Measurements from ENCODE around the gene PSMA7. TPM values are rescaled to one million over a fixed set of nuclear protein-coding genes. Genes with fewer than 3 reads are reported as not detected.

The PSMA7 gene
- polyA plus RNA-seq, 1 donor (not counting 4 experiments of a cell fraction or from before 2014, with no cell fraction given), result 383 TPM

GRCh38 chr20:62181808-62182207 lies 38.6 kb upstream of the PSMA7 start:
- H3K79me2 ChIP-seq (ENCODE audit: control insufficient read depth, insufficient read depth, low read length), result peaks cover 31% of the 10 kb centered on the region
- H3K27me3 ChIP-seq (ENCODE audit: control insufficient read depth, extremely low read depth, insufficient read depth, low read length), result no peaks in the 10 kb centered on the region
- H3K36me3 ChIP-seq (ENCODE audit: control insufficient read depth in 2 of 2, extremely low read depth in 1 of 2, insufficient read depth in 2 of 2, low read length in 2 of 2), result peaks cover 5 to 7% of the 10 kb centered on the region in 2 experiments
- H3K9me1 ChIP-seq (ENCODE audit: control insufficient read depth, extremely low read depth, insufficient read depth, low read length), result no peaks in the 10 kb centered on the region
- H3K4me2 ChIP-seq (ENCODE audit: control insufficient read depth, extremely low read depth, insufficient read depth, low read depth, low read length), result peak overlapping the region; percentile 90
- peak overlapping the region in 2 of 3 experiments; percentile 88 to 89 for H3K4me3 ChIP-seq (ENCODE audit: control insufficient read depth in 2 of 3, extremely low read depth in 1 of 3, insufficient read depth in 2 of 3, low read depth in 1 of 3, low read length in 3 of 3)
- no peak for TF ChIP-seq EZH2 (IDR thresholded peaks at IDR 0.05; ENCODE audit: low read length)
- no peak for TF ChIP-seq CTCF (optimal IDR thresholded peaks at IDR 0.05 in 1 of 3, IDR thresholded peaks at IDR 0.05 in 1 of 3, conservative IDR thresholded peaks at IDR 0.05 in 1 of 3; ENCODE audit: extremely low read depth in 1 of 3, insufficient read depth in 2 of 3, low read length in 3 of 3)
- no peak for DNase-seq (ENCODE audit: low read depth, low spot score)
- no peaks in the 10 kb centered on the region for H3K9me3 ChIP-seq (ENCODE audit: control insufficient read depth, low read depth, low read length)
- H3K4me1 ChIP-seq (ENCODE audit: control insufficient read depth, extremely low read depth, insufficient read depth, low read length), result peaks cover 14% of the 10 kb centered on the region
- H2AFZ ChIP-seq (ENCODE audit: control insufficient read depth, low read length), result no peak overlapping the region
- dilution Hi-C loops (cut with MboI; ENCODE audit: extremely low pct_ligation_motif_present, low sequenced_read_pairs), result no loop called here
- H3K9ac ChIP-seq (ENCODE audit: control insufficient read depth, extremely low read depth, insufficient read depth, low read length), result peak overlapping the region; percentile 93
- H4K20me1 ChIP-seq (ENCODE audit: control insufficient read depth, extremely low read depth, insufficient read depth, low read length), result no peaks in the 10 kb centered on the region
- FAIRE-seq, result no peak
- no peak overlapping the region for H3K27ac ChIP-seq (ENCODE audit: control insufficient read depth, insufficient read depth, low read length)

- no peak overlapping the region for H3K4me3 ChIP-seq (ENCODE audit: control insufficient read depth in 2 of 3, extremely low read depth in 1 of 3, insufficient read depth in 2 of 3, low read depth in 1 of 3, low read length in 3 of 3)
- H3K27ac ChIP-seq (ENCODE audit: control insufficient read depth, insufficient read depth, low read length), result no peak overlapping the region
- no peaks in the 10 kb centered on the region for H3K9me3 ChIP-seq (ENCODE audit: control insufficient read depth, low read depth, low read length)
- H3K27me3 ChIP-seq (ENCODE audit: control insufficient read depth, extremely low read depth, insufficient read depth, low read length), result no peaks in the 10 kb centered on the region
- H3K79me2 ChIP-seq (ENCODE audit: control insufficient read depth, insufficient read depth, low read length), result peaks cover 11% of the 10 kb centered on the region
- no peak for FAIRE-seq
- no peak for DNase-seq (ENCODE audit: low read depth, low spot score)
- no peaks in the 10 kb centered on the region for H3K9me1 ChIP-seq (ENCODE audit: control insufficient read depth, extremely low read depth, insufficient read depth, low read length)
- no peak for TF ChIP-seq CTCF (optimal IDR thresholded peaks at IDR 0.05 in 1 of 3, IDR thresholded peaks at IDR 0.05 in 1 of 3, conservative IDR thresholded peaks at IDR 0.05 in 1 of 3; ENCODE audit: extremely low read depth in 1 of 3, insufficient read depth in 2 of 3, low read length in 3 of 3)
- no peak for TF ChIP-seq EZH2 (IDR thresholded peaks at IDR 0.05; ENCODE audit: low read length)
- H3K4me1 ChIP-seq (ENCODE audit: control insufficient read depth, extremely low read depth, insufficient read depth, low read length), result peaks cover 12% of the 10 kb centered on the region
- H2AFZ ChIP-seq (ENCODE audit: control insufficient read depth, low read length), result no peak overlapping the region
- H4K20me1 ChIP-seq (ENCODE audit: control insufficient read depth, extremely low read depth, insufficient read depth, low read length), result no peaks in the 10 kb centered on the region
- dilution Hi-C loops (cut with MboI; ENCODE audit: extremely low pct_ligation_motif_present, low sequenced_read_pairs), result no loop called here
- no peak overlapping the region for H3K9ac ChIP-seq (ENCODE audit: control insufficient read depth, extremely low read depth, insufficient read depth, low read length)
- peaks cover 8 to 15% of the 10 kb centered on the region in 2 experiments for H3K36me3 ChIP-seq (ENCODE audit: control insufficient read depth in 2 of 2, extremely low read depth in 1 of 2, insufficient read depth in 2 of 2, low read length in 2 of 2)
- no peak overlapping the region for H3K4me2 ChIP-seq (ENCODE audit: control insufficient read depth, extremely low read depth, insufficient read depth, low read depth, low read length)
Observed at GRCh38 chr20:62179162-62179504, 35.9 kb upstream of the PSMA7 start.

Measured in keratinocyte (primary cell).